Transverse colon (tissue), 4 donors: ENCODE measurements around the gene CPM. TPM values are rescaled to one million over a fixed set of nuclear protein-coding genes. Genes with fewer than 3 reads are reported as not detected.

Experiments
- DNase-seq: peaks from one replicate; pipeline ENCODE4 v3.0.0-alpha.2; 2019
- H3K27ac ChIP-seq, 4 donors: fragments of 200-600 bp; sonication (generic); 2 replicates each; pipeline ENCODE4 v1.5.1; 2016 to 2018; ENCODE audit warnings: inconsistent platforms in 4 of 4
- H3K27me3 ChIP-seq: fragments of 200-600 bp; sonication (generic); 2 replicates; pipeline ENCODE4 v1.5.1; 2017; ENCODE audit warnings: inconsistent platforms
- H3K36me3 ChIP-seq, 4 donors: fragments of 200-600 bp; sonication (generic); 2 replicates each; pipeline ENCODE4 v1.5.1; 2017 to 2019; ENCODE audit warnings: inconsistent platforms in 4 of 4
- H3K4me1 ChIP-seq, 4 donors: fragments of 200-600 bp; sonication (generic); 2 replicates each; pipeline ENCODE4 v1.5.1; 2017 to 2020; ENCODE audit warnings: inconsistent platforms in 4 of 4
- H3K4me3 ChIP-seq, 4 donors: fragments of 200-600 bp; sonication (generic); 1 replicate in 1 of 4; 2 replicates in 3 of 4; pipeline versions ENCODE4 v1.5.1 to v1.6.1; 2017 to 2019; ENCODE audit warnings: inconsistent platforms in 4 of 4
- H3K9me3 ChIP-seq, 2 donors: fragments of 200-600 bp; sonication (generic); 2 replicates each; pipeline ENCODE4 v1.5.1; 2017 to 2019; ENCODE audit warnings: inconsistent platforms in 2 of 2
- EP300 ChIP-seq: sonication (generic); formaldehyde crosslinking; IDR thresholded peaks from one replicate; pipeline ENCODE4 v1.6.1; 2017; ENCODE audit warnings: antibody characterized with exemption, low read depth
- POLR2A ChIP-seq: fragments of 450-650 bp; IDR thresholded peaks from one replicate; pipeline ENCODE4 v1.6.1; 2016; ENCODE audit warnings: antibody characterized with exemption, mild to moderate bottlenecking, moderate library complexity
- POLR2AphosphoS5 ChIP-seq, 3 donors: sonication (generic); formaldehyde crosslinking; IDR thresholded peaks; one replicate each; pipeline ENCODE4 v1.6.1; 2016; ENCODE audit warnings: antibody characterized with exemption in 3 of 3
- WGBS, 2 donors: methylation state at CpG; one replicate each; pipeline ENCODE4 v1.1.5; 2018; ENCODE audit warnings: low coverage in 1 of 2; 5-methylcytosine and 5-hydroxymethylcytosine counted together
- in situ Hi-C, 4 donors: fragments of 200-750 bp; cut with MboI; loops; one replicate each; pipeline versions ENCODE4 v1.15.0 to v1.15.1; 2017; ENCODE audit warnings: low sequenced_read_pairs in 3 of 4, low pct_ligation_motif_present in 1 of 4, low pct_unique_long_range_greater_than_20kb in 1 of 4
- intact Hi-C: fragments of 100-400 bp; cut with DNase I; formaldehyde crosslinking; loops from one replicate; pipeline ENCODE4 v1.15.1; 2023; ENCODE audit warnings: low total_unique reads
- total RNA-seq, 4 donors: library from RNA; depleted of rRNA; stranded (reverse); fragments of >200 nt; gene quantifications; one replicate each; pipeline ENCODE4 v1.1.0, GENCODE V29; 2016
- TF ChIP-seq, protein P1 (sequence below), 5 experiments: fragments of 200-600 bp in 3 of 5; fragments of 450-650 bp in 2 of 5; sonication (generic) in 3 of 5; IDR thresholded peaks; 1 replicate in 2 of 5; 2 replicates in 3 of 5; pipeline ENCODE4 v1.5.1; 2016 to 2017; ENCODE audit warnings: antibody characterized with exemption in 5 of 5, inconsistent platforms in 3 of 5, mild to moderate bottlenecking in 2 of 5, moderate library complexity in 1 of 5

CPM gene
- total RNA-seq, 4 donors from 2014 or later, result 36.4 to 147 (median 107) TPM

DNA sequence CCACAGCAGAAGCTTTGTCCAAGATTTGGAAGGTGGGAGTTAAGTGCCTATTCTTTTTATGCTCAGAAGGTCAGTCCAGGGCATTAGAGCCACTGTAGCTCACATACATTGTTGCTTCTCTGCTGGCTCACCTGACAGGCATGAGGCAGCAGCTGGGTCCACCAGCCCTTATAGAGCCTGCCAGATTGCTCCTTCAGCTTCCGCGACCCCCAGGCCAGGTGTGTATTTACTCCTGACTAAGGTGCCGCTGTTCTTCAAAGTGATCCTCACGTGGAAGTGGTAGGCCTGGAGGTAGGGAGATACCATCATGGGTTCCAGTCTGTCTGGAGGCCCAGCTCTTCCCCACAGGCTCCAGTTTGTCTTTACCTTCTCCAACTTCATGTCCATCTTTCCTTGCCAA is 17.5 kb upstream of the CPM start:
- 87% methylated on average over 2 of the region's 4 CpGs; no CpG with 5 or more reads in 1 of the 2 donors for WGBS, 2 donors
- no peak overlapping the region for H3K4me3 ChIP-seq
- in situ Hi-C loops, result no loop called here
- H3K27me3 ChIP-seq, result no peaks in the 10 kb centered on the region
- H3K36me3 ChIP-seq, result no peaks in the 10 kb centered on the region
- H3K27ac ChIP-seq, result no peak overlapping the region
- no peaks in the 10 kb centered on the region for H3K9me3 ChIP-seq
- intact Hi-C loops, result no loop called here
- H3K4me1 ChIP-seq, result peaks cover 6 to 29% (median 15%) of the 10 kb centered on the region in 4 donors
- no peak for TF ChIP-seq POLR2A
- TF ChIP-seq POLR2AphosphoS5 (IDR thresholded peaks at IDR 0.05), result no peak
- no peak for TF ChIP-seq EP300
- TF ChIP-seq, protein P1, sequence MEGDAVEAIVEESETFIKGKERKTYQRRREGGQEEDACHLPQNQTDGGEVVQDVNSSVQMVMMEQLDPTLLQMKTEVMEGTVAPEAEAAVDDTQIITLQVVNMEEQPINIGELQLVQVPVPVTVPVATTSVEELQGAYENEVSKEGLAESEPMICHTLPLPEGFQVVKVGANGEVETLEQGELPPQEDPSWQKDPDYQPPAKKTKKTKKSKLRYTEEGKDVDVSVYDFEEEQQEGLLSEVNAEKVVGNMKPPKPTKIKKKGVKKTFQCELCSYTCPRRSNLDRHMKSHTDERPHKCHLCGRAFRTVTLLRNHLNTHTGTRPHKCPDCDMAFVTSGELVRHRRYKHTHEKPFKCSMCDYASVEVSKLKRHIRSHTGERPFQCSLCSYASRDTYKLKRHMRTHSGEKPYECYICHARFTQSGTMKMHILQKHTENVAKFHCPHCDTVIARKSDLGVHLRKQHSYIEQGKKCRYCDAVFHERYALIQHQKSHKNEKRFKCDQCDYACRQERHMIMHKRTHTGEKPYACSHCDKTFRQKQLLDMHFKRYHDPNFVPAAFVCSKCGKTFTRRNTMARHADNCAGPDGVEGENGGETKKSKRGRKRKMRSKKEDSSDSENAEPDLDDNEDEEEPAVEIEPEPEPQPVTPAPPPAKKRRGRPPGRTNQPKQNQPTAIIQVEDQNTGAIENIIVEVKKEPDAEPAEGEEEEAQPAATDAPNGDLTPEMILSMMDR (IDR thresholded peaks at IDR 0.05), result no peak
- DNase-seq, result no peak

DNA sequence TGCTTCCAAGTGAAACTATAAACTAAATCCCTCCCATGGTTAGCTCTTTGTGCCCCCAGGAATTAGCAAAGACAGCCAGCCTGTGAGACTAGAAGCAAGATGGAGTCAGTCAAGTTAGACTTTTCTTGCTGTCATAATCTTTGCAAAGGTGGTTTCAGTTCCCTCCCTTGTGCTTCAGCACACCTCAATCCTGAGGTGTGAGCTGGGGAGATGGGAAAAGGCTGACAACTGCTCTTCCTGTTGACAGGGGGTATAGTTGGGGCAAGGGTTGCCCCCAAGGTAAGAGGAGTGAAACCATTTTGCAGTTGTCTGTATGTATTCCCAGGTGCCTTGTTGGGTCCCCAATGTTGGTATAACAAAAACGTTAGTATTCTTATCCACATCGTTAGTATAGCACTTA is 12.3 kb upstream of the CPM start:
- no peak for DNase-seq
- H3K36me3 ChIP-seq, result no peaks in the 10 kb centered on the region
- H3K4me3 ChIP-seq, result no peak overlapping the region
- no peak overlapping the region for H3K27ac ChIP-seq
- H3K9me3 ChIP-seq, result no peaks in the 10 kb centered on the region
- TF ChIP-seq POLR2AphosphoS5 (IDR thresholded peaks at IDR 0.05) (no peak), EP300 (no peak)
- TF ChIP-seq, protein P1 (IDR thresholded peaks at IDR 0.05), result no peak
- intact Hi-C loops, result no loop called here
- no peaks in the 10 kb centered on the region for H3K4me1 ChIP-seq
- in situ Hi-C loops, result no loop called here
- H3K27me3 ChIP-seq, result no peaks in the 10 kb centered on the region
- WGBS, 2 donors, result 76 to 100% methylated on average over 1 to 2 of the region's 2 CpGs

- no peaks in the 10 kb centered on the region for H3K9me3 ChIP-seq
- no peak overlapping the region for H3K4me3 ChIP-seq
- WGBS, 2 donors, result 66 to 79% methylated on average over 5 of the region's 5 CpGs
- TF ChIP-seq POLR2A, result no peak
- no peak for TF ChIP-seq POLR2AphosphoS5 (IDR thresholded peaks at IDR 0.05)
- no peak for TF ChIP-seq EP300
- TF ChIP-seq, protein P1 (IDR thresholded peaks at IDR 0.05), result no peak
- DNase-seq, result no peak
- H3K27ac ChIP-seq, result no peak overlapping the region
- intact Hi-C loops, result no loop called here
- H3K36me3 ChIP-seq, result no peaks in the 10 kb centered on the region
- no peaks in the 10 kb centered on the region for H3K27me3 ChIP-seq
- no peaks in the 10 kb centered on the region for H3K4me1 ChIP-seq
- in situ Hi-C loops, result no loop called here
Observed at GRCh38 chr12:68944296-68945076, 11.5 kb upstream of the CPM start.

GRCh38 chr12:68943848-68944247 is 10.9 kb upstream of the CPM start:
- WGBS, 2 donors, result 61 to 65% methylated on average over 1 of the region's 1 CpG
- DNase-seq, result no peak
- in situ Hi-C loops (no loop called here), intact Hi-C loops (no loop called here)
- TF ChIP-seq POLR2A (no peak), EP300 (no peak), POLR2AphosphoS5 (IDR thresholded peaks at IDR 0.05) (no peak)
- TF ChIP-seq, protein P1 (IDR thresholded peaks at IDR 0.05), result no peak
- H3K27me3 ChIP-seq, result no peaks in the 10 kb centered on the region
- H3K4me3 ChIP-seq, result no peak overlapping the region
- H3K9me3 ChIP-seq, result no peaks in the 10 kb centered on the region
- H3K27ac ChIP-seq, result no peak overlapping the region
- no peaks in the 10 kb centered on the region for H3K4me1 ChIP-seq
- H3K36me3 ChIP-seq, result no peaks in the 10 kb centered on the region
